GM13977 (cell line): ENCODE data around the gene SLC17A4.
A peak's percentile ranks its signal among the peaks of the same experiment; 100 is the strongest.

Experiments
- DNase-seq: peaks from one replicate; pipeline ENCODE4 v3.0.0; 2012; ENCODE audit warnings: low spot score
- CTCF ChIP-seq: IDR thresholded peaks from 2 replicates; pipeline ENCODE4 v1.5.1; 2012; ENCODE audit warnings: mild to moderate bottlenecking, control low read depth; ENCODE audit not compliant: insufficient read depth; ENCODE audit errors: extremely low read depth, missing control alignments
- in situ Hi-C: fragments of 300-500 bp; cut with MboI; formaldehyde crosslinking; loops from one replicate; pipeline ENCODE4 v1.12.0; 2022; ENCODE audit warnings: low sequenced_read_pairs, low pct_unique_long_range_greater_than_20kb, mixed read lengths, inconsistent platforms; ENCODE audit not compliant: unreplicated experiment

The SLC17A4 gene

GRCh38 chr6:25777031-25777430 is 22.5 kb downstream of the SLC17A4 start:
- no peak for DNase-seq
- TF ChIP-seq CTCF: no peak
- in situ Hi-C loops: loop anchor here (25.0 kb wide), 1 partner anchor 185 kb away; the partner anchor contains the start of gene TRIM38

- TF ChIP-seq CTCF: no peak
- in situ Hi-C loops: loop anchor here (25.0 kb wide), 1 partner anchor 184 kb away; the partner anchor contains the start of gene TRIM38
- DNase-seq: no peak
Observed at GRCh38 chr6:25777856-25778649, 23.5 kb downstream of the SLC17A4 start.

GRCh38 chr6:25781134-25781533 is 26.6 kb downstream of the SLC17A4 start:
- DNase-seq: no peak
- no peak for TF ChIP-seq CTCF
- in situ Hi-C loops: loop anchor here (25.0 kb wide), 1 partner anchor 181 kb away; the partner anchor contains the start of gene TRIM38

- no peak for TF ChIP-seq CTCF
- no peak for DNase-seq
- in situ Hi-C loops: loop anchor here (25.0 kb wide), 1 partner anchor 175 kb away; the partner anchor contains the start of gene TRIM38
Observed at GRCh38 chr6:25787428-25787827, 32.9 kb downstream of the SLC17A4 start.

- in situ Hi-C loops: loop anchor here (25.0 kb wide), 1 partner anchor 174 kb away; the partner anchor contains the start of gene TRIM38
- peak; percentile 2 for DNase-seq
- TF ChIP-seq CTCF: peak; percentile 45
Observed at GRCh38 chr6:25788305-25788922, 33.9 kb downstream of the SLC17A4 start.

- TF ChIP-seq CTCF: no peak
- in situ Hi-C loops: loop anchor here (25.0 kb wide), 1 partner anchor 173 kb away; the partner anchor contains the start of gene TRIM38
- DNase-seq: no peak
Observed at GRCh38 chr6:25789475-25789874, 34.9 kb downstream of the SLC17A4 start.
